AG04449 (cell line): ENCODE measurements around the gene SEC14L1.

Experiments
- CTCF ChIA-PET: fragments of 350-600 bp; formaldehyde crosslinking; extraction: SDS; loops from one replicate; lab custom pipeline; 2021; ENCODE audit warnings: antibody characterized with exemption; lab: Yijun Ruan, JAX
- POLR2A ChIA-PET: fragments of 400-600, 350-600 bp; formaldehyde crosslinking; extraction: SDS; loops from one replicate; lab custom pipeline; 2020; ENCODE audit warnings: antibody characterized with exemption, inconsistent platforms; lab: Yijun Ruan, JAX
- DNase-seq: peaks from one replicate; pipeline ENCODE4 v3.0.0-alpha.2; 2010; ENCODE audit warnings: low read depth, low spot score
- H3K4me3 ChIP-seq: 2 replicates; pipeline ENCODE4 v1.5.1; 2011; ENCODE audit warnings: low read depth, mild to moderate bottlenecking, control low read depth, low read length
- CTCF ChIP-seq: IDR thresholded peaks from one replicate; pipeline ENCODE4 v1.5.1; 2011; ENCODE audit warnings: mild to moderate bottlenecking, moderate library complexity, low read length, control low read depth, inconsistent platforms; ENCODE audit not compliant: insufficient read depth; ENCODE audit errors: missing control alignments

The SEC14L1 gene

GRCh38 chr17:77124192-77124889 is 16.4 kb upstream of the SEC14L1 start:
- ChIA-PET POLR2A (interaction anchor here (0.9 to 1.6 kb wide), 2 partner anchors 16 to 36 kb away, joined by 4 to 6 read pairs; partner anchors contain the start of gene SEC14L1), CTCF (interaction anchor here (0.7 to 2.5 kb wide), 7 partner anchors 12 to 124 kb away, joined by 3 to 11 read pairs (median 4); partner anchors contain the start of gene SEC14L1)
- DNase-seq: no peak
- no peak overlapping the region for H3K4me3 ChIP-seq
- TF ChIP-seq CTCF: no peak

DNA sequence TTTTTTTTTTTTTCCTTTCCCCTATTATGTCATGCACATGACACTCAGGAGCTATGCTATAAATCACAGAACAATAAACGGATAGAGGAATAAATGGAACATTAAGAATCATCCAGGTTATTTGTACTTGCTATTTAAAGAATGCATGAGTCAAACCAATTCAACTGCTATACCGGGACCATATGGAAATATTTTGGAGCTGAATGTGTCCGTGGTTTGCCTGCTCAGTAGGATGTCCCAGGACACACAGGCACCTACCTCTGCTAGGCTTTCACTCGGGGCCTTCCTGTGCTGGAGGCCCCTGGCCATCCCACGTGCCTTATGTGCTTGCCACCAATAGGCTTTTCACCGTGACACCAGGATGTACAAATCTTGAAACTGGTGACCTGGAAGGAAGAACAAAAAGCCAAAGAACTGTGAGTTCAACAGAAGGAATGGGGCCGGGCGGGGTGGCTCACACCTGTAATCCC is 15.3 kb upstream of the SEC14L1 start:
- CTCF ChIA-PET: interaction anchor here (1.4 to 2.5 kb wide), 4 partner anchors 11 to 99 kb away, joined by 3 to 11 read pairs (median 6); no protein-coding TSS in a partner anchor
- no peak overlapping the region for H3K4me3 ChIP-seq
- no peak for TF ChIP-seq CTCF
- no peak for DNase-seq
- POLR2A ChIA-PET: interaction anchor here (0.5 to 1.6 kb wide), 5 partner anchors 15 to 196 kb away, joined by 3 to 6 read pairs (median 3); partner anchors contain the start of gene SEC14L1

DNA sequence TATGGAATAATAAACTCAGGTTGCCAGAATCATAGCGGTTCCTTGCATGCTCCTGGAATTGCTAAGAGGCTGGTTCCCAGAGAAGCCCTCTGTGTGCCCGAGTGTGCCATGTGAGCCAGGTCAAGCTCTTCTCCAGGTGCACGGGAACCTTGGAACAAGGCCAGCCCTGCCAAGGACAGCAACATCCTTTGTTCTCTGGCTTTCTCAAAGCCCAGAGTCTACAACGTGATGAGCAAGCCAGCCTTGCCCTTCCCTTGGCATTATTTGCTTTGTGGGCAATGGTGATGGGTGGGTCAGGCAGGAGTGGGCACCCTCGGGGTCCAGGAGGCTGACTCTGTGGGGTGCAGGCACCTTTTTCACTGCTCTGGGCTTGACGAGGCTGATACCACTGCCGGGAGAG is 14.2 kb upstream of the SEC14L1 start:
- no peak for DNase-seq
- H3K4me3 ChIP-seq: no peak overlapping the region
- CTCF ChIA-PET: interaction anchor here (1.4 to 2.5 kb wide), 3 partner anchors 12 to 97 kb away, joined by 3 to 11 read pairs (median 6); no protein-coding TSS in a partner anchor

DNA sequence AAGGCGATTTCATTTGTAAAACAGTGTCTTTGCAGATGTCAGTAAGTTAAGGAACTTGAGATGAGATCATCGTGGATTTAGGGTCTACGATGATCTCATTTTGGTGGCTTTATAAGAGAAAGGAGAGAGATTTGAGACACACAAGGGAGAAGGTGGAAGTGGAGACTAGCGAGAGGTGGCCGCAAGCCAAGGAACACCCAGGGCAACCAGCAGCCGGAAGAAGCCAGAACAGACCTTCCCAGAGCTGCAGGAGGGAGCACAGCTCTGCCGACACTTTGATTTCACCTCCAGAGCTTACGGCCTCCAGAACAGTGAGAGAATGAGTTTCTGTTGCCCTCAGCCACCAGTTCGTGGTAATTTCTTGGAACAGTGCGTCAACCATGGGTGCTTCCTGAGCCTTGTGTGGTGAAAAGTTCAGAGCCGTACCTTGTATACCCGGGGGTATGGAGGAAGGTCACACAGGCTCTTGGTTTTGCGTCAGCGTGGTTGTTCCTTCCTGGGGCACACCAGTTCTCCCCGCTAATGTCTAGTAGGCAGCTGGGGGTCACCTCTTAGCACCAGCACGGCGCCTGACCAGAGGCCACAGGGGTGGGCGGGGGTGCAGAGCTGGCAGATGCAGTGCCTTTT is 12.9 kb upstream of the SEC14L1 start:
- POLR2A ChIA-PET: no interaction called here
- no peak overlapping the region for H3K4me3 ChIP-seq
- CTCF ChIA-PET: interaction anchor here (0.7 to 1.7 kb wide), 2 partner anchors 10 to 875 kb away, joined by 3 to 6 read pairs; no protein-coding TSS in a partner anchor
- TF ChIP-seq CTCF: no peak
- no peak for DNase-seq

More for the DNA sequence above, 14.2 kb upstream of the SEC14L1 start:
- POLR2A ChIA-PET: no interaction called here
- no peak for TF ChIP-seq CTCF

DNA sequence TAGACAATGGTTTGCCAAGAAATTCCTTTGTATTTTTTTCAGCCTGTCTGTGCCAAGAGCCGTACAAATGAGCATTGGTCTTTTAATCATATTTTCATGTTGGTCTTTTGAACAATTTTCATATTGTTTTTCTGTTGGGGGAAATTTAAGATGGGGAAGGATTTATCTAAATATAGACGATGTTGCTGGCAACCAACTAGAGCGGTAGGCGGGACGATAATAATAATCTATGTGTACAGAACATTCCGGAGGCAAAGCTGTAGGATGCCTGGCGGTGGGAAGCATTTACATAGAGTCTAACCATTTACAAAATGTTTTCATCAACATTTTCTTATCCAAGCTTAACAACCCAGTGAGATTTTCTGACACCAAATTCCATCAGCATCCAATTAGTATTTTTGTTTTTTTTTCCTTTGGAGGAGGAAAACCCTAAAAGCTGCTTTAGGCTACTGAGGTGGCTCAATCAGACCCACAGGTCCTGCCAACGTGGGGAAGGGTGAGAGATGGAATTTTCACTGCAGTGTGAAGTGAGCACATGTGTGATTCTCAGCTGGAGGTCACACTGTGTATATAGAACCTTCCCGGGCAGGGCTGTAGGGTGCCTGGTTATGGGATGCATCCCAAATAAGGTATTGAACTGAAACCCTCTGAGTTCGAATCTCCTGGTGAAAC is 11.7 kb upstream of the SEC14L1 start:
- TF ChIP-seq CTCF: no peak
- ChIA-PET CTCF (interaction anchor here (0.7 to 2.6 kb wide), 4 partner anchors 11 to 873 kb away, joined by 3 to 9 read pairs (median 6); partner anchors contain the start of gene SEC14L1), POLR2A (interaction anchor here (1.0 kb wide), 1 partner anchor 11 kb away, joined by 3 read pairs; the partner anchor contains the start of gene SEC14L1)
- H3K4me3 ChIP-seq: no peak overlapping the region
- DNase-seq: no peak
